Activated CD8-positive, alpha-beta memory T cell treated with anti-CD3 and anti-CD28 coated beads, Interleukin-2, amount 50 U/mL, for 1 hour (primary cell): ENCODE data around the gene NHERF1.

Source experiments
- DNase-seq: peaks from one replicate; pipeline ENCODE4 v3.0.0-alpha.2; 2020; ENCODE audit errors: extremely low read depth

The NHERF1 gene

GRCh38 chr17:74808714-74809430 is 60.4 kb downstream of the NHERF1 start:
- DNase-seq, result no peak

- DNase-seq, result no peak
Measured at GRCh38 chr17:74810699-74811485, 62.5 kb downstream of the NHERF1 start.

GRCh38 chr17:74812109-74813009 is 63.9 kb downstream of the NHERF1 start:
- DNase-seq, result no peak

- DNase-seq, result no peak
Measured at GRCh38 chr17:74814453-74814852, 66.0 kb downstream of the NHERF1 start.

DNA sequence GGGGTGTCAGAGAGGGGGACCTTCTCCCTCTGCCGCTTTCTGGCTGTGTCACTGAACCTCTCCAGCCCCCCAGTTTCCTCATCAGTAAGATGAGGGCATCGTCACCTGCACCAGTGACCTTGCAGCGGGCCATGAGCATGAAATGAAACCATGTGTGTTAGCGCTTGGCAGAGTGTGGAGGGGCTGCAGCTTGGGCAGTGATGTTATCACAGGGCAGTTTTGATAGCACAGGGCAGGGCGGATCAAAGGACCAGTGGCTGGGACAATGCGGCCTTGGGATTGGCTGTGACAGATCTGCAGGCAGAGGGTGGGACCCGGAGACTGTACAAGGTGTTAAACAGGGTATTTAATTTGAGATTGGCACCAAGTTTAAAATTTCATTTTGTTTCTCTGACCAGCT is 66.6 kb downstream of the NHERF1 start:
- DNase-seq, result no peak

DNA sequence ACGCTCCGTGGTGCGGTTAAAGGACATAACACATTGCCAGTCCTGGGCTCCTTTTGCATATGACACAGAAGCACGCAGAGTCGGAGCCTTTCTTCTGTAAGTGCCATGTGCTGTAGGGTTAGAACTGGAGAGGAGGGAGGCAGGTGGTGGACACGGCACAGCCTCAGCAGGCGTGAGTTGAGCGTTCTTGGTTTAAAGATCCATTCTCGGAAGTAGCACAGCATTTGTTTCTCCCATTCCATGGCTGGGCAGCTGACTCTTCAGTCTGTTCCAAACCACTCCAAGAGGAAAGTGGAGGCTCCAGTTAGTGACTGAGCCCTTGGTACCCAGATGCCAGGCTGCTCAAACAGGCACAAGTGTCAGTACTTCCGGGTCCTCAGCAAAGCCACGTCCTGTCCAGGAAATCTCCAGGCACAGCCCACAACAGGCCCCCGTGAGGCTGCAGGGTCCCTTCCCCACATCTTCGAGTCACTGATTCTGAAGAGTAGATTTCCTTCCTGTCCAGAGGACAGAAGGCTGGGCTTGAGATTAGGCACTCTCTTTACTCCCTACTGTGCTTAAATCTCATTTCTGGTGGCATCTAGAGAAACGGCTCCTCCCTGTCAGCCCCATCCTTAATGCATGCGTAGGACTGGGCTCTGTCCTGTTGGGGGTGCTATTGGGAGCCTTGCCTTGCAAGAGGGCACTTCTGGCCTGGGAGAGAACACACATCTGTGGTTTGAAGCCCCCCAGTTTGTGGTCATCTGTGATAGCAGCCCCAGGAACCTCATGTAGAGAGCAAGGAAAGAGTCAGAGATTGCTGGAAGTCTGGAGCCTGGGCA is 67.3 kb downstream of the NHERF1 start:
- DNase-seq, result no peak

DNA sequence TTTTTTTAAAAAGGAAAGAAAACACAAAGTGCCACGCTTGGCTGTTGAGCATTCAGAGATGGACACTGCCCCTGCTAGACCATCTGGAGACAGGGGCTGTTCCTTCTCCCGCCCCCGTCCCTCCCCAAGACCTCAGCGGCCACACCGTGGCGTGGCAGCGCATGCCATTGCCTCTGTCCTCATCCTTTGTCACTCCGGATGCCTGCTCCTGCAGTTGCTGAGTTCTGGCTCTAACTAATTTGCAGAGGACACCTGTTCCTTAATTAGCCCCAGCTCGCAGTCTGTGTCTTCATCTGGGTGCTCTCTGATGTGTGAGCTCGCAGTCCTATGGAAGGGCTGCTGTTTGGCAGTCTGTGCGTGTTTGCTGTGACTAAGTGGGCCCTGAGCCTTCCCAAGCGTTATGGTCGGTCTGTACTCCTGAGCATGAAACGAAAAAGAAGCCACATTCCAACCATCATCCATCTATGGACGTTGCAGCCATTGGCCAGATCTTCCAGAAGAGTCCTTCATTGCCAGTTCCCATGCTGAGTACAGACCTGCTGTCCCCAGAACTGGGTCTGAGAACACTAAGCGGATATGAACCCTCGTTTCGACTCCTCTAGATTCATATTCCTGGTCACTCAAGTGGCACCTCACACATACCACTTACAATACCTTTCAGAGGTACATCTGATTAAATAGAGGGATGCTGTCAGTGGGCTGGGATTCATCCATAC is 68.6 kb downstream of the NHERF1 start:
- DNase-seq, result no peak

DNA sequence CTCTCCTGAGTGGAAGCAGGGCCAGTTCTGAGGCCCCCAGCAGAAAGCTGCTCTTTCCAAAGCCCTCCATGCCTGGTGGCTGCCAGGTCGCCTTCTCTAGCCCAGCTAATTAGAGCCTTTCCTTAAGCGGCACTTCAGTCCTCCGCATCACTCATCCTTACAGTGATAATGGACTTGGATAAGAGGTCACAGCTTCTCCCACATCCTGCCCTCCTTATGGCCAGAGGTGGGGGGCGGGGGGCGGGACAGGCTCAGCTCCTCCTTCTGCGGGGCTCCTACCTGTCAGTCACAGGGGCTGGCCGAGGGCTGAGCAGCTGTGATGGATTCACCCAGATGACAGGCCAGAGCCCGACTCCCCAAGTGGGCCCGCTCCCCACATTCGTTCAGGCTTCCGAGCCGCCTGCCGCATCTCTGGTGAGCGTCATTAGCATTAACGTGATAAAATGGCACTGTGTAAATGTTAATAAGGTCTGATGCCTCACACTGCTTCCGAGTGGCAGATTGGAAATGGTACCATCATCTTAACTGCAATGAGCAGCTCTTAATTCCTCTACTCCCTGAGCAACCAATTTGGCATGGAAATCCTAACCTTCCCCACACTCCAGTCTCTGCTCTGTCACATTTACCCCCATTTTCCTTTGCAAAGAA is 70.0 kb downstream of the NHERF1 start:
- no peak for DNase-seq
